ENCODE data around the gene ADCYAP1R1. TPM values are rescaled to one million over a fixed set of nuclear protein-coding genes. Genes with fewer than 3 reads are reported as not detected.

The ADCYAP1R1 gene
- total RNA-seq, 1 experiment from 2014 or later = 0.16 TPM

DNA sequence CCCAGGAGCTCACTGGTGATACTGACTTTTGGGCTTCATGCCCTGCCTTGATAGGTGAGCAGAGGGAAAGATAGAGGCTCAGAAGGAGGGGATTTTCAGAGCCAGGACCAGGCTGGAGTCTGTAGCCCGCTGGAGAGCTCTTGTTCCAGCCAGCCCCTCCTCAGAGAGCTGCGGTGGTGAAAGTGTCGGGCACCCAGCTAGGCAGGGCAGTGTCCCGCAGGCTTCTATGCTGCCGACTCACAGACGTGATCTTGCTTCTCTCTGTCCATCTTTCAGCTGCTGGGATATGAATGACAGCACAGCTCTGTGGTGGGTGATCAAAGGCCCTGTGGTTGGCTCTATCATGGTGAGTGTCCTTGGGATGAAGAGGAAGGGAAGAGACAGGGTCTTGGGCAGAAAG, 35.2 kb downstream of the ADCYAP1R1 start:
- DNase-seq (ENCODE audit: low spot score) = no peak

DNA sequence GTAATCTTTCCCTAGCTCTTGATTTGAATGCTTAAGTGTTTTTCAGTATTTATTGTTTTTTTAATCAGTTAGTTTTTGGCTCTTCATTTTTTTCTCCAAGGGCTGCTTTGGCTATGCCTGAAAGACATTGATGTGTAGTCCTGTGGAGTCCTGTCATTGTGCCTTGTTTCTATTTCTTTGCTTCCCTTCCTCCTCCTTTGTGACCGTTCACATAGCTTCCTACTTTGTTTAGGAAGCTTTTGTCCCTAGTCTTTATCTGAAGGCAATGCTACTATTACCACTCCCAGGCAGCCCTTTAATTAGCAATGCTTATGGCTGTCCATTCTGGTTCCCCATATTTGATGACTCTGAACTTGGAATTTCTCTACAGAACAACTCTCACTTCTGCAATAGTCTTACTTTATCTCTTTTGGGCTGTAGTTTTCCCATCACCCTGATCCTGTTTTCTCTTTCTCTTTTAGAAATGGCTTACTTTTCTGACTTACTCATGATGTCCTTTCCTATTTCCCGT, 39.9 kb downstream of the ADCYAP1R1 start:
- DNase-seq (ENCODE audit: low spot score) = no peak

DNA sequence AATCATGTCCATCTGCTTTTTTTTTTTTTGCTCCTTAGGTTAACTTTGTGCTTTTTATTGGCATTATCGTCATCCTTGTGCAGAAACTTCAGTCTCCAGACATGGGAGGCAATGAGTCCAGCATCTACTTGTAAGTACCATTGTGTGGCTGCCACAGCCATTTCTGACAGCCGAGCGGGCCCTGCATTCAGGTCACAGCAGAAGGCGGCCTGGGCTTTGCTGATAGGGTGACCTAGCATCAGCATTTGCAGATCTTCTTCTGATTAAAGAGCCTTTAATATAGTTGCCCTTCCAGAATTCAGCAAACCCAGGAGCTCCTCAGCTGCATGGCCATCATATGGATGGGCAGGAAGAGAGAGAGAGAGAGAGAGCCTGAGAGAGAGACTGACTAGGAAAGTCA, 40.5 kb downstream of the ADCYAP1R1 start:
- no peak for DNase-seq (ENCODE audit: low spot score)

DNA sequence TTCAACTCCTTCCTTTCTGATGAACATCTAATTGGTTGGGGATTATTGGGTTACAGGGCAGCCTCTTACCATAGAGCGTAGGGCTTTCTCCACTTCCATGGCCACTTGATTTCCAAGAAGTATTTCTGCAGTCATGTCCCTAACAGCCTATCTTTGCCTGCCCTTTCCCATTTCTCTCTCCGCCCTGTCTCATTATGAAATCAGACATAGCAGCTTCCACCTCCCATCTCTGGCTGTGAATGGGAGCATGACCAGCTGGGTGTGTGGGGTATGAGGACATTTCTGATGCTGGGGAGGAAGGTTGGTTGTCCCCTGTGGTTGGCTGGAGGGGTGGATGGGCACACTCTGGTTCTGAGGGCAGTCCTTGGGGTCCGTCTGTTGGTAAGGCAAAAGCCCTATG, 41.2 kb downstream of the ADCYAP1R1 start:
- DNase-seq (ENCODE audit: low spot score) = no peak

DNA sequence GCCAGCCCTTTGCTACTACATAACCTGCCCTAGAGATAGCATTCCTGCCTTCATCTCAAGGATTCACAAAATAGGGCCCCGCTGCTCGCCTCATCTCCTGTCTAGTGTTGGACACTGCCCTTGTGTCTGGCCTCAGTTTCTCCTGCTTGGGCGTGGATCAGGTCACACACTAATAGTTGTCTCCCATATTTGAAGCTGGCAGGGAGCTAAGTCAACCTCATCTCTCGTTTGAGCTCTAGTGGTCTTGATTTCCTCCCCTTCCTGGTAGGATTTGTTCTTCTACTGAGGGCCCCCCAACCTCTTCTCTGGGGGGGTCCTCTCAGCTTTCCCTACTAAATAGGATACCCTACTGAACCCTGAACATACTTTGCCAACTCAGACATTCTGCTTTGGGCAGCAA, 42.2 kb downstream of the ADCYAP1R1 start:
- DNase-seq (ENCODE audit: low spot score) = no peak

DNA sequence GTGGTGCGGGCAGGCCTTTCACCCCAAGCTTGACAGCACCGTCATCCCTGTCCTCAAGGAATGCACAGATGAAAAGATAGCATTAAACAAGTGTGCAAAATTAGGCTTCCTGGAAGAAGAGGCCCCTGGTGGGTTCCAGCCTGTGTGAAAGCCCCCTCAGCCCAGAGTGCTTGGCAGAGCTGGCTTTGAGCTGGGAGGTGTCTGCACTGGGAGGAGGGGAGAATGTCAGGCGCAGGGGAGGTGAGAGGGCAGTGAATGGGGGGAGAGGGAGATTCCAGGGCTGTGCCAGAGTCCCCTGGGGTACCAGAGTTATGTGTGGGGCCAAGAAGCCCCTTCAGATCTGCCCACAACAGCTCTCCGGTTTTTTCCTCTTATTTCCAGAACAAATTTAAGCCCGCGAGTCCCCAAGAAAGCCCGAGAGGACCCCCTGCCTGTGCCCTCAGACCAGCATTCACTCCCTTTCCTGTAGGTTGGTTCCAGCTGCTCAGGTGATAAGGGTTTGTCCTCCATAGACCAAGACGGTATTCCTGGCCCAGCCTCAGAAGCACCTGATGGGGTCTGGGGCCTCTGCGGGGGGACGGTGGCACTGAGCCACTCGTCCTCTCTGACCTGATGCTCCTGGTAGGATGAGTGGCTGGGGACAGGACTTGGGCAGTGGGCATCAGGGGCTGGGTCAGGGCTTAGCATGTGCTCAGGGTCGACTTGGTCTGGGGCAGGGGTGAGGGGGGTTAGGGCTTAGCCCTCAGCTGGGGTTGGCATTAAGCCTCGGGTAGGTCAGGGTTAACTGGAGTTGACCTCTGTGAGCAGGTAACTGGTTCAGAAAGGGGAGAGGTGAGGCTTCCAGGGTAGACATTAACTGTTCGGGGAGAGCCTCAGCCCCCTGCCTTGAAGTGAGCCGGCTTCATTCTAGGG, 43.4 kb downstream of the ADCYAP1R1 start:
- DNase-seq (ENCODE audit: low spot score) = no peak

DNA sequence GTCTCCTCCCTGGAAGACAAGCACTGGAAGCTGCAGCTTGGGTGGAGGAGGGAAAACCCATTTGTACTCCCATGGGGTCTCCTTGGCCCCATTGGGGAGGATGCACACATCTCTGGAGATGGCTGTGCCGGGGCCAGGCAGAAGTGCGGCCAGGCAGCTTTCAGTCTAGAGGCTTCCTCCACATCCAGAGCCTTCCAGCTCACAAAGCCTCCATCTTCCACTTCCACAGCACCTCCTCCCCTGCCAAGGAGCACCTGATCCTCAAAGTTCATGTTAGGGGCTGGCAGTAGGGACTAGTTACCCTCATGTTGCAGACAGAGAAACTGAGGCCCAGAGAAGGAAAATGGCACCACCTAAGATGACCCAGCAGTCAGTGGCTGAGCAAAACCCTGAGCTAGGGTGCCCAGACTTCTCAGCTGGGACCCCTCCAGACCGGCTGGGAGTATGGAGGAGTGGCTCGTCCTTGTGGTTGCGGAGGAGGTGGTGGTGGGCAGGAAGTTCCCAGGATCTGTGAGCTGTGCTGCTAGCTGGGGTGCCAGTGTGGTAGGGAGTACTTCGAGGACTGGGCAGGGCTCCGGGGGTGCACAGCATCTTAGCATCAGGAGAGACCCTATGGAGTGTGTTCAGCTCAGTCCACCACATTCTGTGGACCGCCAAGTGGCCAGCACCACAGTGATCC, 44.2 kb downstream of the ADCYAP1R1 start:
- no peak for DNase-seq (ENCODE audit: low spot score)

DNA sequence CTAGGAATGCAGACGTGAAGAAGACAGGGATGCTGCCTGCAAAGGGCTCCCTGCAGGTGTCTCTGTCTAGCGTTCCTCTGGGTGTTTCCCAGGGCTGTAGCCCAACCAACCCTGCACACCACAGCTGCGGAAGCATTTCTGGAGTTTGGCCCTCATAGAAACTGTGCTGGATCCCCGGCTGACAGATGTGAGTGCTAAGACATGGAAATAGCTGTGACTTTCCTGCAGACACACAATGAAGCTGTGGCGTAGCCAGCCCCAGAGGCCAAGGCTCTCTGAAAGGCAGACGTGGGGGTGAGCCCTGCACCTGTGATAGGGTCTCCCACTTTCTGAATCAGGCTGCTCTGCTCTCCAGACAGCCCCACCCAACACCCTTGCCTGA, 44.8 kb downstream of the ADCYAP1R1 start:
- DNase-seq (ENCODE audit: low spot score) = no peak

DNA sequence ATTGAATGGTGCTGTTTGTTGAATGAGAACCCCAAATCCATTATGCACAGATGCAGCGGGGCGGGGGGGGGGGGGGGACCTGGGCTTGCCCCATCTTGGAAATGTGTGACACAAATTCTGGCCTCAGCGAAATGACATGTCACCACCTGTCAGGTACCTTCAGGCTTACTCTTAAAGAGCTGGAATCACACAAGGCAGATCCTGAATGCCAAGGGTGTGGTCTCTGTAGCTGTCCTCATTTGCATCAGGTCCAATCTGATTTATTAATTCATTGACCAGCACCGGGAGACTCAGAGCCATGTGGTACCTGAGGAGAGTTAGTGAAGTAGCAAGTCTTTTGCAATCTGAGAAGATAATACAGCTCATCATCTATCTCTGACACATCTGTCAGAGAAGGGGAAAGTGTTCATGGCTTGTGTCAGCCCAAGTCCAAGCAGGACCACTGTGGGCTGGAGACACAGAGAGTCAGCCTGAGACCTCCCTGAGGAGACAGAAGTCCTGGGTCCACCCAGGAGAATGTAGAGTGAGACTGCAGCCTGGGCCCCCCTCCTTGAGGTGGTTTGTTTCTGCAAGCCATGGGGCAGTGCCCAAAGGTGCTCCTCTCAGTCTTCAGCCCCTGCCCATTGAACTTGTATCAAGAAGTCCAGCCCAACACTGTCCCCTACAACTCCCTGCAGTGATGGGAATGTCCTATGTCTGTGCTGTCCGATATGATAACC, 46.7 kb downstream of the ADCYAP1R1 start:
- DNase-seq (ENCODE audit: low spot score) = no peak

DNA sequence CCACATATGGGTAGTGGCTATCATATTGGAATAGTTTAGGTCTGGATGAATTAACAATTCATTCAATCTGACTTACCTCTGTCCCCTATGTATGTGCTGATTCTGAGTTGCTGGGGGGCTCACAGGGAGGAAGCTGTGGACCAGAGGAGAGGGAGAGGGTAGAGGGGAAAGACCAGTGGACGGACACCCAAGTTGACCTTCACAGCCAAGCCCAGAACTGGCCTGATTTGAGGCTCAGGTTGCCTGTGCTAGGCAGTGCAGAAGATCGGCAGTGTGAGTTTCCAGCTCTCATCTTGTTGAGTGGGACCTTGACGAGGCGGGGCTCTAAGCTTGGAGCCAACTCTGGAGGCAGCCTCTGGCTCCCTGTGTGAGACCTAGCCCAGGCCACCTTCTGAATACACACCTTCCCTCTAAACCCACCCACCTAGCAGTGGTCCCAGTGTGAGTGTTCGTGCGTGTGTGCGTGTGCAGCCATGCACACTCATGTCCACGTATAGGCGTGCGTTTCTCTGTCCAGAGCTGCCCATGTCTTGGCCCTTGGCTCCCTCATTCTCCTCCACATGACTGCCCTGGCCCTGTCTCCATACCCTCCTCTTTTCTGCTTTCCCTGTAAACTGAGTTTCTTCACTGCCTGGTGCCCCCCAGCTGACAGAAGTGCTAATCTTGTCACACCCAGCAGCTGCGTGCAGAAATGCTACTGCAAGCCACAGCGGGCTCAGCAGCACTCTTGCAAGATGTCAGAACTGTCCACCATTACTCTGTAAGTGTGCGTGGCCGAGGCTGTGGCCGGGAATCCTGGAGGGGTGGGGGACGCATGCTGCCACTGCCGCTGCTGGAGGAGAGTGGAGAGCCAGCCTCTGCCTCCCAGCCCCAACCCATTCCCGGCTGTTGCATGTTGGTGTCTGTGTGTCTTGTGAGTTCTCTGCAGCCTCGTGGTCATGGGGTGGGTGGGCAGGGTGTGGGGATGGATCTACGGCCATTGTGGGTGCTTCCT, 47.6 kb downstream of the ADCYAP1R1 start:
- DNase-seq (ENCODE audit: low spot score) = no peak

DNA sequence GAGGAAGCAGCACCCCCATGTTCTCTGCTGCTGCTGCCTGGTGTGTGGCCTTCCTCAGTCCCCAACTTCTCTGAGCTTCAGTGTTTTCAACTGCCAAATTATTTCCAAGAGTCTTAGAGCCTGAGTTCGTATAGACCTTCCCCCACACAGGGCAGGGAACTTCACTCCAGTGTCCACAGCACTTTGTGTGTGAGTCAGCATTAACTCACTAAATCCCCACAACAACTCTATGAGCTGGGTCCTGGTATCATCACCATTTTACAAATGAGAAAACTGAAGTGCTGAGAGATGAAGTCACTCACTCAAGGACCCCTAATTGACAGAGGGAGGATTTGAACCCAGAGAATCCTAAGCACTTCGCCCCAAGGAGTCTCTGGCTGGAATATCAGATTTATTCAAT, 48.3 kb downstream of the ADCYAP1R1 start:
- peak; percentile 73 for DNase-seq (ENCODE audit: low spot score)

DNA sequence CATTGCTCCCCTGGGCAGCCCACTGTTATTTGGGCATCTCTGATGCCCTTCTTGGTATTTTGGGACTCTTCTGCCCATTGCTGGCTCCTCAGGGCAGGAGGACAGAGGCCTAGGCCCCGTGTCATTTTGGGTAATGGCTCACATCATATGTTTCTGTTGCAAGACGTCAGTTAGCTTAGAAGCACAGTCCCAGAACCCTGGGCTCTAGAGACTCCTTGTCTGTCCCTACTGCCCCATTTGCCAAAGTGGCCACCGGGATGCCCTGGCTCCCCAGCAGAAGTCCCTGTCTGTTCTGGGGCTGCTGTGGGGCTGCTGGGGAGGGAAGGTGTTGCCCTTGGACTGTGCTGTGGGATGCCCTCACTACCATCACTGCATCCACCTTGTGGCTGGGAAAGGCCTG, 48.8 kb downstream of the ADCYAP1R1 start:
- DNase-seq (ENCODE audit: low spot score) = no peak

DNA sequence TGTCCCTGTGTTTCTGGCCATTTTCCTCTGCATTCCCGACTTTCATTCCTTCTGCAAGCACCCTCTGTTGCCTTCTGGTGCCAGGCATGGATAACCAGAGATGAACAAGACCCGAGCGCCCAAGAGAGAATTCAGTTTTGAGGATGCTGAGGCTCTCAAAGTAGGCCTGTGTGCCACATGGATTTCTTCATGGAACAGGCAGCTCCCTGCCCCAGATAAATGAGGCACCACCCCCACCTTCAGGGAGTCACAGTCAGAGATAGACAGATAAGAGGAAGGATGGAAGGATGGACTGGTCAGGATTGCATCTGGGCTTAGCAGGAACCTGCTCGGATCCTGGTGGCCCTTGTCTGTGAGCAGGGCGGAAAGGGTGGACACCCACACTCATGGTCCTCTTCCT, 49.4 kb downstream of the ADCYAP1R1 start:
- DNase-seq (ENCODE audit: low spot score) = no peak

DNA sequence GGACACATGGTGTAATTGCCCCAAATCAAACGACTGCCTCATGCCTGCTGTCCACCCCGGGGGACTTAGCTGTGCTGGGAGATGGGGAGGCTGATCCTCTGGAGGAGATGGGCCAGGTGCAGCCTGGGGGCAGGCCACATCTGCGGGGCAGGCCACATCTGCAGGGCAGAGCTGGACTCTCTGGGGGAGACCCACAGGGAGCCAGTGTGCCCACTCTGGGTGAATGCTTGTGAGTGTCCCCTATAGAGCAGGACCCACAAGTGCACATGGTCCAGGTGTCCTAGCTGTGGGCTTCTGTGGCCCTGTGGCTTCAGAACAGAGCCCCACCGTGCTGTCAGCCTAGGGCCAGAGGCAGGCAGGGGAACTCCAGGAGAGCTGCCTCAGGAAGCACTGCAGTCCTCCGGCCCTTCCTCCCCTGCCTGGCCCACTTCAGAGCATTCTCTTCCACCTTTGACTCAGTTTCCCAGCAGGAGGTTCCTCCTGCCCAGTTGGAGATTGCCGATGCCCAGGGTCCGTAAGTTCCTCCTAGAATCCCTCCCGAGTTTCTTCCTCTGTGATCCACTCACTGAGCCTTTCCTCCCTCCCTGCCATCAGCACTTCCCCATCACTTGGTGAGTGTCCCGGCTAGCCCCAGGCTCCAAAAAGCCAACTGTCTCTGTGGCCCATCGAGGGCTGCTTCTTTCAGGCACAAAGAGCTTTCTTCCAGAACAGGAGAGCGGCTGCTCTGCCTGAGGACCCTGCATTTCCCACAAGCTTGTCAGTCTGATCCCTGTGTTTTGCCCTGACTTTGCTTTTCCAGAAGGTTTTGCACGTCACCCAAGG, 50.3 kb downstream of the ADCYAP1R1 start:
- DNase-seq (ENCODE audit: low spot score) = no peak

DNA sequence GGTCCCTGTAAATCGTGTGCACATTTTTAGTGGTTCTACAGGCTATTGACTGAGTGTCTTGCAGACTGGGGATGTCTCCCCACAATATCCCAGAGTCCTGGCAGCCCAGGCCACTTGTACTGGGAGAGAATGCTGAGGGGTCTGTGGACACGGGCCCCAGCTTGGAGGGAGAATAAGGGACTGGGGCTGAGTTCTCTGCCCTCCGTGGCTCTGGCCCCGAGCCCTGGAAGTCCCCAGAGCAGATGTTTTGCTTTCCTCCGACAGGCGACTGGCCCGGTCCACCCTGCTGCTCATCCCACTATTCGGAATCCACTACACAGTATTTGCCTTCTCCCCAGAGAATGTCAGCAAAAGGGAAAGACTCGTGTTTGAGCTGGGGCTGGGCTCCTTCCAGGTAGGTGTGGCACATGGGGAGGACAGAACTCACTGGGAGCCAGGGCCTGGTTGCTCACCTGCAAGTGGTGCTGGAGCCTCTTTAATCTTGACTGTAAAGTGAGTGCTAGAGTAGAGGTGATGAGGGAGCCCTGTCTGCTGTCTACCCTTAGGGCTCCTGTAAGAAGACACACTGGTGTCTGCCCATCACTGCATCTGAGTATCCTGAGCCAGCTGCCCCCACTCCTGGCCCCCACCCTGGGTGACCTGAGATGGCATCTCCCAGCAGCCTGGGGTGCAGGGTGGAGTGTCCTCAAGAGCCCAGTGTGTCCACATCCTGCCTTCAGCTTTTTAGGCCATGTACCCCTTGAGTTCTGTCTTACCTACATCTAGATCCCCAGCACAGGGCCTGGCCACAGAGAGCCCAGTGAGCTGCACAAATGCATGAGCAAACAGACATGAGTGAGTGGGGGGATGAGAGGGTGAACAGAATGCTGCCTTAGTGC, 51.1 kb downstream of the ADCYAP1R1 start:
- DNase-seq (ENCODE audit: low spot score) = no peak

DNA sequence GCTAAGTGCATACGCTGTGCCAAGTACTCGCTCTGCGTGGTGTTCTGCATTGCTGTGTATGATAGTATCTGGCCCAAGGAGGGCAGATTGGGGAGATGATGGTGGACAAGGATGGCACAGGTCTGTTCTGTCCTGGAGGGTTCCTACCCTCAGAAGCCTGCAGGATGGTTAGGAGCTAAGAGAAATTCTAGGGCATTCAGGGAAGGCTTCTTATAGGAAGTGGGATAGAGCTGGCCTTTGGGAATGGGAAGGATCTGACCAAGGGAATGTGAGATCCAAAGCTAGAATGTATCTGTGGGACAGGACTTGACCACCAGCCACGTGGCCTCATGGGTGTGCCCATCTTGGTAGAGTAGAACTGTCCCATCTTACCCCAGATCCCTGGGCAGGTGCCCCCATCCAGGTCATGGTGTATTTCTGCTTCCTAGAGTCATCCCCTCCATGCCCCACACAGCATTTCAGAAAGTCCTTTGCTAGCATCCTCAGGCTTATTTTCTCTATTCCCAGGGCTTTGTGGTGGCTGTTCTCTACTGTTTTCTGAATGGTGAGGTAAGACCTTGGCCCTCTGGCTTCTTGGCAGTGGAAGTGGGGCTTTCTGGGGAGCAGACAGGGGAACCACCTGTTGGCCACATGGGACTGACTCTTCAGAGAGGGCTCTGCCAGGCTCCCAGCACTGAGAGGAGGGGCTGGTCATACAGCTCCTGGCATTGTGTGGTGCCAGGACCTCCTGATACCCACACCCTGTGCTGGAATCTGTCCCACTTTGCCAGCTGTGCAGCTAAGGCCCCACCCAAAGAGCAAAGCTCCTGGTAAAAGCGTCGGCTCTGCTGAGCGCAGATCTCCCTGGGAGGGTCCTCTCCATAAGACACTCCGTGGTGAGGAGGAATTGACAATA, 52.5 kb downstream of the ADCYAP1R1 start:
- DNase-seq (ENCODE audit: low spot score) = no peak

DNA sequence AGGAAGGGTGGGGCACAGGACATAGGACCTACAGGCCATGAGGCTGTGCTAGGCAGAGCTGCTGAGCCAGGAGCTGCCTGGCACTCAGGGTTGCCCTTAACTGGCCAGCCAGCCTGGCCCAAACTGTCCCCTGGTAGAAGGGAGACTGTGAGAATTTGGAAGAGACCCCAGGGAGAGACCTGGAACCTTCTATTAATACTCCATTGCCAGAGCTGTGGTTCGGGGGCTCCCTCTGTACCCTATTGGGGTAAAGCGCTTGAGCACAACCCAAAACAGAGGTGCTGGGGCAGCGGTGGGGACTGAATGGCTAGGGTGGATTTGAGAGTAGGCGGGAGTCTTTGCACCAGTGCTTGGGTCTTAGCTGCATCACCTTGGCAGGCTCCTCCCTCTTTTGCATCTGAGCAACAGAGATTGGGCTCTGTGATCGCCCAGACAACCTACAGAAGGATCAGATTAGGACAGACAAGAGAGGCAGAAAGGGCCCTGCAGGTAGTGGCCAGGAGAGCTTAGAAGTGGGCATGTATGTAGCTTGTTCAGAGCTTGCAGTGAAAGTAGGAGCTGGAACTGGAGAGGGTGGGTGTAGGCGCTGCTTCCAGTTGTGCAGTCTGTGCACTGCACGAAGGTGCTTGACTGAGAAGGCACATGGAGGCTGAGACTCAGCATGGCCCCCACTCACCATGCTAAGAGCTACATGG, 53.3 kb downstream of the ADCYAP1R1 start:
- no peak for DNase-seq (ENCODE audit: low spot score)

Measured in A172 (cell line).